Hematopoietic multipotent progenitor cell treated with erythropoietin and hydrocortisone succinate and interleukin-3 and kit ligand, for 6 days (in vitro differentiated cells): ENCODE data around the gene OTUD6A.

Experiments
- DNase-seq: peaks from one replicate; pipeline ENCODE4 v3.0.0-alpha.2; 2015

The OTUD6A gene, protein sequence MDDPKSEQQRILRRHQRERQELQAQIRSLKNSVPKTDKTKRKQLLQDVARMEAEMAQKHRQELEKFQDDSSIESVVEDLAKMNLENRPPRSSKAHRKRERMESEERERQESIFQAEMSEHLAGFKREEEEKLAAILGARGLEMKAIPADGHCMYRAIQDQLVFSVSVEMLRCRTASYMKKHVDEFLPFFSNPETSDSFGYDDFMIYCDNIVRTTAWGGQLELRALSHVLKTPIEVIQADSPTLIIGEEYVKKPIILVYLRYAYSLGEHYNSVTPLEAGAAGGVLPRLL

DNA sequence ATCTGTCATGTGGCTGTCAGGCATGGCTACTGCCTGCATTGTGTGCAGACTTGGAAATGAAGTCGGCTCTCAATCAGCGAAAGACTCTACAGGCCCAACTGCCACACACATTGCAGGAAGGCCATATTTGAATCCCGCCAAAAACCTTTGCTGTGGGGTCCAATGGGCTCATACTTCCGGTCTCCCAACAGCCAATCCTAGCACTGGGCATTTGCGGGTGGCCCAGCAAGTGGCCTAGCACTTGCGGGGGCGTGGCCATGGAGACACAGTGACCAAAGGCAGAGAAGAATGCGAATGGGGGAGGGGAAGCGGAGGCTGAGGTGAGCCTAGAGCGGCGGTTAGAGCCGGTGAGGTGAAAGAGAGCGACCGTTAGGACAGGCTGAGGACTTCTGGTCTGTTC lies at the start of gene OTUD6A:
Gene OTUD6A (plus strand): TSS at position 382 of the 400 bp plus-strand sequence. CDS start 68 bp downstream, outside the sequence.
- DNase-seq = no peak

DNA sequence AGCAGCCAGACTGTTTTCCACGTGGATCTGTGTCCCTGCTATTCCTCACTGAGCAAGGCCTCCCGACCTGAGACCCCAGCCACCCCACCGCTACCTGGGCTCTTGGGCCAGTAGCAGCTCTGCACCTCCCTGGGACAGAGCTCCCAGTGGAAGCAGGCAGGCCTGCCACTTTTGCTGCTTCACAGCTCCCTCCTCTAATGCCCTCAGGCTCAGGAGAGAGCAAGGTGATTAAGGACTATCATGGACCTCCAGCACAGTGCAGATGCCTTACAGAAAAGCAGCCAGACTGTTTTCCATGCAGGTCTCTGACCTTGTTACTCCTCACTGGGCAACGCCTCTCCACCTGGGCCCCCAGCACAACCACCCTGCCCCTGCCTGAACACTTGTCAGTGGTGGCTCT lies 49.5 kb upstream of the OTUD6A start:
- DNase-seq = no peak

DNA sequence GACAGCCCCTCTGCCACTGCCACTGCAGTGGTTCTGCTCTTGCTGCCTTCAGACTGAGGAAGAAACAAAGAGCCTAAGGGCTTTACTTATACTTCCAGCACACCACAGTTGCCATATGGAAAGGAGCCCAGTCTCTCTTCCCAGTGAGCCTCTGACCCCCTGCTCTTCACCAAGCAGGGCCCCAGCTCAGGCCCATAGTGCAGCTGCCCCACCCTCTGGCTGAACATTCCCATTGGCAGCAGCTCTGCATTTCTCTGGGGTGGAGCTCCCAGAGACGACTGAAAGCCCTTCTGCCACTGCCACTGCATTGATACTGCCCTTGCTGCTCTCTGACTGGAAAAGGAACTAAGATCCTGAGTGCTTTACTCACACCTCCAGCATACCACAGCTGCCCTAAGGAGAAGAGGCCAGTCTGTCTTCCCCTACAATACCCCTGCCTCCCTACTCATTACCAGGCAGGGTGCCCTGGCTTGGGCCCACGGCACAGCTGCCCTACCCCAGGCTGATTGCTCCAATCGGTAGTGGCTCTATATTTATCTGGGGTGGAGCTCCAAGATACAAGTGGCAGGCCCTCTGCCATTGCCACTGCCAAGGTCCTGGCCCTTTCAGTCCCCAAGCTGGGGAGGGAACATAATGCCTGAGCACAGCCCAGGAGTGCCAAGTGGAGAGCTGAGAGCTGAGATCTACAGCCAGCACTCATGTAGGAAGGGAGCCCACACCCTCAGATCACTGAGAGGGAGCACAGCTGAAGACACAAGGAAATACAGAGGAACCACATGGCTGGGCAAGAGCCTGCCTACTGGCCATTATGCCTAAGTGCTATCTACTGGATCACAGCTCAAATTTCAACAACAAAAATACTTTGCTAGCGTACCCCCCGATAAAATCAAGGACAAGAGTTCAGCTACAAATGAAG lies 48.5 kb upstream of the OTUD6A start:
- no peak for DNase-seq

DNA sequence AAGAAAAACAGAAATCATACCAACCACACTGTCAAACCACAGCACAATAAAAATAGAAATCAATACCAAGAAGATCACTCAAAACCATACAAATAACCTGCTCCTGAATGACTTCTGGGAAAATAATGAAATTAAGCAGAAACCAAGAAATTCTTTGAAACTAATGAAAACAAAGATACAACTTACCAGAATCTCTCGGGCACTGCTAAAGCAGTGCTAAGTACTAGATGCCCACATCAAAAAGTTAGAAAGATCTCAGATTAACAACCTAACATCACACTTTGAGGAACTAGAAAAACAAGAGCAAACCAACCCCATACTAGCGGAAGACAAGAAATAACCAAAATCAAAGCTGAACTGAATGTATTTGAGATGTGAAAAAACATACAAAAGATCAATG lies 45.7 kb upstream of the OTUD6A start:
- no peak for DNase-seq

DNA sequence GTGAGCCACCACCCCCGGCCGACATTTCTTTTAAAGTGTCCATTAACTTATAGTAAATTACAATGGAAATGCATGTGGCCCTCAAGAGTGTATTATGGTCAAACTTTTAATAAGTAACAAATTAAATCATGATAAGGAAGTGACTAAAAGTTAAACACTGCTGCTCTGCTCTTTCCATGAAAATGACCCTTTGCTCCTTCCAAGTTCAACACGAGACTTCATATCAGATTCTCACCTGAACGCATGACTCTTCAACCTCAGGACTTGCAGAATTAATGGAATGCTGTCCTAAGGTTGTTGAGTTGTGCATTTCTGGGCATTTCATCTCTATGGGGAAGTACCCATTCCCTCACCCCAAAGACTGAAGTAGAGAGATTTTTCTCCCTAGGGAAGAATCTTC lies 39.6 kb upstream of the OTUD6A start:
- no peak for DNase-seq

DNA sequence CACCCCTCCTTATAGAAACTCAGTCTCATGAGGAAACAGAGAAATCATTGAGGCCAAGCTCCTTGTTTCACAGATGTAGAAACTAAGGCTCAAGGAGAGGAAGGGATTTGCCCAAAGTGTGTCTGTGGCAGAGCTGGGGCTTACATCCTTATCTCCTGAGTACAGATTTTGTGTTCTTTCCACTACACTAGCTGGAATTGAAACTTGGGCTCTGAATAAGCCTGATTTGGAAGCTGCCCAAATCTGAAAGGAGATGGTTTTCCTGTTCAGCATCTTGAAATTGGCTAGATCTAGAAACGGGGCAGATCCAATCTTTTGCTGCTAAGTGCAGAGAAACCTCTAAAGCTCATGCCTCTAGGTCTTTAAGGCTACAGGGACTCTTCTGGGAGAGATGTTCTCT lies 36.8 kb upstream of the OTUD6A start:
- DNase-seq = no peak

DNA sequence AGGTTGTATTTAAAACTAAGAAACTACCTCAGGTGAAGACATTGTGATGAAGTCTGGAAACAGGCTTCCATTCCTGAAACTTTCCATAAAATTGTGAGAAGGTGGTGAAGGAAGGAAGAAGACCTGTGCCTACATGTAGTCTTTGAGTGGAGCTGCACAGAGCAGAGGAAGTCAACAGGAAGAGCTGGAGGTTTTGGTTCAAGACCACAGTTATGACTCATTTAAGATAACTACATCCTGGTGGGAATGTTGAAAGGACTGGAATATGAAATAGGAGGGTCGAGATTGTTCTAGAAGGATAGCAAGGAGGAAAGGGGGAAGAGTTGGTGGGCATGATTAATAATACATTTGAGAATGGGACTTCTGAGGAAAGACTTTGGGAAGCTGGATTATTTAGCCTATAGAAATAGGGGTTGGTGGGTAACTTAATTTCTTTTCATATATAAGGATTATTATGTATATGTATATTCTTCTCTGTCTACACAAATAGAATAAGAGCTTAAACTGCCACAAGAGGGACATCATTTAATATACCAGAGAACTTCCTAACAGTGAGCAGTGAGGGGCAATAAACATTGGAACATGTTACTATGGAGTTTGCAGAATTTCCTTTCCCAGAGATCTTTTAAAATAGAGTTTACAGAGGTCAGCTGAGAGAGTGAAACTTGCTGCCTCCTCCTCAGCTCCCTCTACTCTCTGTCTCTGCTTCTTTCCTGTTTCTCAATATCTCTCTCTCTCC lies 36.0 kb upstream of the OTUD6A start:
- DNase-seq = no peak

DNA sequence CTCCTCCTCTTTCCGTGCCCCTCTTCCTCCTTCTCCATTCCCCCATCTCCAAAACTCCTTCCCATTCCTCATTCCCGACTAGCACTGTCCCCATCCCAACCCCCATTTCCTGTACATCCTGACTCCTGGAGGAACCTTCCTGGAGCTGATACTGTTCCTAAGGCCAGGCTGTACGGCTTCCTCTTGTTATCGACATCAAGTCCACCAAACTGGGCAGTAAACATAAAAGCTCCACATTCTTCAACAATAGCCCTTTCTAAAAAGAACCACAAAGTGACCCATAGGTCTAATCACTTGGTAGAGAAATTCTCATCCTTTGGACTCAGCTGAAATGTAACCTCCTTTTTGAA lies 35.4 kb upstream of the OTUD6A start:
- no peak for DNase-seq

DNA sequence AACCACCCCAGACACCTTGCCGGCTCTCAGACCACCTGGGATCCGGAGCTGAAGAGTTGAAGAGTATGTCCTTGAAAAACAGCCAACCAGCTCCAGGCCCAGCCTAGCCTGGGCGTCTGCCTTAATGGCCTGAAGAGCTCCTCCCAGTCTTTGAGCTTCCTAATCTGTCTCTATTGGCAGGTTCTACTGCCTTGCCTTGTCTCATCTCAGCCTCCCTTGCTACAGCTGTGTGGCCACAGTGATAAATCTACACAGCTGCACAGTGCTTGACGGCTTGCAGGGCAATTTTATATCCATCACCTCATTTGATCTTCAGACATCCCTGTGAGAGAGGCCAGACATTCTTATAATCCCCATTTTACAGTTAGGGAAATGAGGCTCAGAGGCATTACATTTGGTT lies 32.4 kb upstream of the OTUD6A start:
- peak; percentile 2 for DNase-seq

DNA sequence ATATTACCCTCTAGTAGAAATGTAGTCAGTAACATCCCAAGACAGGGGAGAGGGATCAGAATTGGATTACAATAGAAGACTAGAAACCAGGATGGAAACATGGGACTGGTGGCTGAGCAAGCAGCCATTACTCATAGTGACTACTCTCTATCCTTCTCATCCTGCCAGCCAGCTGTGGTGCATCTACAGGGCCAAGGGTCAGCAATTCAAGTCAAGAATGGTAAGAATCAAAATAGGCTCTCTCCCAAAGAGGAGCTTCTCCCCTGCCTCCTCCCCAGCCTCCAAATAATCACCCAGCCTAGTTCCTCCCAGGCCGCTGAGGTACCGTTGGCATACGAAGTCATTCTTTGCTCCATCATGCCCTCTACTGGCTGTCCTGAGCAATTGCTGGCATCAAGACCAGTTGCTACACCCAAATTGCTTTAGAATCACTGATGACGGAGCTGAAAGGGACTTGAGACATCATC lies 31.9 kb upstream of the OTUD6A start:
- peak; percentile 72 for DNase-seq

DNA sequence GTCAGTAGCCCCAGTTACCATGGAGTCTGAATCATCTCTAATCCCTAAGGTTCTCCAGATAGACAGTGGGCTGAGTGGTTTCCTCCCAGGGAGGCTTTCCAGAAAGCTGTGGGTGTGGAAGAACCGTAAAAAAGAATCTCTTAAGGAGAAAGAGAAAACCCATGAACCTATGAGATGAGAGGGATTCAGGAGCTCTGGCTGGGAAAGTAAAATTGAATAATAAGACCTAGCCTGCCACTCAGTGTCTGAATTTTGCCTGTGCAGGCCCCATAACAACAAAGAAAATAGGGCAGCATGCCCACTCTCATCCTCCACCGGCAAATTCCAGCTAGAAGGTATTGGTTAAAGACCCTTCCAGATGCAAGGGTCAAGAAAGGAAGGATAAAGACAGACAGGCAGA lies 29.5 kb upstream of the OTUD6A start:
- no peak for DNase-seq

DNA sequence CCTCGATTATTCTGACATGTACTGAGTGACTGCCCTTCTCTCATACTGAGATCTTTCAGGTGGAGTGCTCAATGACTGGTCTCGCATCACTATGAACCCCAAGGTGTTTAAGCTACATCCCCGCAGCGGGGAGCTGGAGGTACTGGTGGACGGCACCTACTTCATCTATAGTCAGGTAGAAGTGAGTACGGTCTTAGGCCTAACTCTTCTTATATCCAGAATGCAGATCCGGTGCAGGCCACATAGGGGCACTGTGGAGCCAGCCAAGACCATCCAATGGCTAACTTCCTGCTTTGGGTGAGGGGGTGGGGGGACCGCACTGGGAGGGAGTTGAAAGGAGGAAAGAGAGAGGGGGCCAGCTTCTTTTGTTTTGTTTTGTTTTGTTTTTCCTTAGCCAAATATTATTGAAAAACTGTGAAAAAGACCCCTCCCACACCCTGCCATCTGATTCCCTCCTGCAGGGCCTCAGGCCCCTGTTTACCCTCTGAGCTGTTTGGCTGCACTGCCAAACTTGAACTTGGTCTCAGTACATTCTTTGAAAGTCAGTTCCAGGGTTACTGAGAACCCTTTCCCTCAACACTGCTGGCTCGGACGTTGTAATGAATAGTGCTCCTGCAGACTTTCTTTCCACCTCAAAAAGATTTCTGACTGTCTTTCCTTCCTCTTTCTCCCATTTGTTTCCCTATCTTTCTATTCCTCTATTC lies 28.8 kb upstream of the OTUD6A start:
- DNase-seq = peak; percentile 55

DNA sequence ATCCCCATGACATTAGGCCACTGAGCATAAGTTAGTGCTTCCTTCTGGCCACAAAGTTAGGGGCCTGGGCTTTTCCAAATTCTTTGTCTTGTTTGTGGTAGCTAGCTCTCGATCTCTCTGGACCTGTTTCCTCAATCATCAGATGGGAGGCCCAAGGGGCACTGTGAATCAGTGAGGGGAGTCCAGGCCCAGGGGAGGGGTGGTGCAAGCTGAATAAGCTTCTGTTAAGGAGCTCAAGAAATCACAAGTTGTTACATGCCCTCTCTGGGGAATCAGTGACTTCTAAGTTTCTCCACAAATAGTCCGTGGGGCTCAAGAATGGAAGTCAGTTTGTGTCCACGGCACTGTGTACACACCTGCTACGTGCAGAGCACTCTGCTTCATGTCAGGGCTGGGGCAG lies 27.6 kb upstream of the OTUD6A start:
- DNase-seq = no peak

DNA sequence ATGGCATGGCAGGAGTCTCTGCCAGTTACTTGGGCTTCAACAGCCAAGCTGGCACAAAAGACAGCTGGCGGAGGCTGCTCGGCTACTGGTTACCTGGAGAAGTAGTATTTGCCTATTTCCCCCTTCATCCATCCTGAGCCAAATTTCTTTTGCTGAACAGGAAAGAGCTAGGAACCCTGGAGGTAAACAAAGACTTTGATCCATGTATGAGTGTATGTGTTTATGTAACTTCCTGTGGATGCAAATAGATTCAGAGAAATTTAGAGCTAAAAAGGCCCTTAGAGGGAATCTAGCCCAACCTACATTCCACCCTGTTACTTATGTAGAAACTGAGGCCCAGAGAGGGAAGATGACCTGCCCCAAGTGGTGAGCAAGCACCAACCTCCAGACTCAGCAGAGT lies 23.7 kb upstream of the OTUD6A start:
- no peak for DNase-seq

DNA sequence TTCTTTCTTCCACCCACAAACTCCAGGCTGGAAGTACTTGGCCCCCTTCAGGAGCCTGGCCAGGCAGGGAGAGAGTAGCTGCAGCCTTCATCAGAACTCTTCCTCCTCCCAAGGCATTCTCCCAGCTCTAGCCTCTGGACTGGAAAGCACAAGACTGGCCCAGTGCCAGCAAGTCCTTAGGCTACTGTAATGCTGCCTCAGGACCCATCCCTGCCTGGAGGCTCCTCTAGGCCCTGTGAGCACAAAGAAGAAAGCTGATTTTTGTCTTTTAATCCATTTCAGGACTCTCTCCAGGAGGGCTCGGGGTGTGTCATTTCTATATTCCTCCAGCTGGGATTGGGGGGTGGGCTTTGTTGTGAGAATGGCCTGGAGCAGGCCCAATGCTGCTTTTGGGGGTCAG lies 23.3 kb upstream of the OTUD6A start:
- peak; percentile 2 for DNase-seq

DNA sequence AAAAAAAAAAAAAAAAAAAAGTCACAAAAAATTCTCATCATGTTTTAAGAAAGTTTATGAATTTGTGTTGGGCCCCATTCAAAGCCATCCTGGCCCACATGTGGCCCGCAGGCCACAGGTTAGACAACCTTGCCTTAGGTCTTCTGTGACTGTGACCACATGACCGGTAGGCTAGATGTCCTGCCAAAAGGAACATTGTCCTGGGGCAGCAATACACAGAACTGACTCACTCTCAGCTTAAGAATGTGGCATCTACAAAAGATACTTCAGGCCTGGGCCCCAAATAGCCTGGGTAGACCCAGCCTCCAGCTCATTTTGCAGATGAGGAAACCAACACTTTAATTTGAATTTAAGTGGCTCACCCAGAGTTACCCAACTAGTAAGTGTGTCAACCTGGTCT lies 22.5 kb upstream of the OTUD6A start:
- no peak for DNase-seq

DNA sequence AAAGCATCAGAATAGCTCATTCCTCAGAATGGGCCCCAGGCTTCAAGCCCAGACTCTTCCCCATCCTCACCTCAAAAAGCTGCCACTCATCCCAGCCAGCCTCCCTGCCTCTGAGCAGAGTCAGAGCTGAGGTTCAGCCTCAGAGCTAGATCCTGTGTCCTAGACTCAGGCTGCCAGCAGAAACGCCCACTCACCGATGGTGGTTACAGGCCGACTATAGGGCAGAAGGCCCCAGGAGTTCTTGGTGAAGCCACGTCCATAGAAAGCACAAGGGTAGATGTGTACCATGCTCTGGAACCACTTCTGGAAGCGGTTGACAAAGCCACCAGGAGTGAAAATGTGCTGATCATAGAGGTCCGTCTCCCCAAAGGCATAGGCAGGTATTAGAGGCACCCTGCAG lies 20.3 kb upstream of the OTUD6A start:
- no peak for DNase-seq

DNA sequence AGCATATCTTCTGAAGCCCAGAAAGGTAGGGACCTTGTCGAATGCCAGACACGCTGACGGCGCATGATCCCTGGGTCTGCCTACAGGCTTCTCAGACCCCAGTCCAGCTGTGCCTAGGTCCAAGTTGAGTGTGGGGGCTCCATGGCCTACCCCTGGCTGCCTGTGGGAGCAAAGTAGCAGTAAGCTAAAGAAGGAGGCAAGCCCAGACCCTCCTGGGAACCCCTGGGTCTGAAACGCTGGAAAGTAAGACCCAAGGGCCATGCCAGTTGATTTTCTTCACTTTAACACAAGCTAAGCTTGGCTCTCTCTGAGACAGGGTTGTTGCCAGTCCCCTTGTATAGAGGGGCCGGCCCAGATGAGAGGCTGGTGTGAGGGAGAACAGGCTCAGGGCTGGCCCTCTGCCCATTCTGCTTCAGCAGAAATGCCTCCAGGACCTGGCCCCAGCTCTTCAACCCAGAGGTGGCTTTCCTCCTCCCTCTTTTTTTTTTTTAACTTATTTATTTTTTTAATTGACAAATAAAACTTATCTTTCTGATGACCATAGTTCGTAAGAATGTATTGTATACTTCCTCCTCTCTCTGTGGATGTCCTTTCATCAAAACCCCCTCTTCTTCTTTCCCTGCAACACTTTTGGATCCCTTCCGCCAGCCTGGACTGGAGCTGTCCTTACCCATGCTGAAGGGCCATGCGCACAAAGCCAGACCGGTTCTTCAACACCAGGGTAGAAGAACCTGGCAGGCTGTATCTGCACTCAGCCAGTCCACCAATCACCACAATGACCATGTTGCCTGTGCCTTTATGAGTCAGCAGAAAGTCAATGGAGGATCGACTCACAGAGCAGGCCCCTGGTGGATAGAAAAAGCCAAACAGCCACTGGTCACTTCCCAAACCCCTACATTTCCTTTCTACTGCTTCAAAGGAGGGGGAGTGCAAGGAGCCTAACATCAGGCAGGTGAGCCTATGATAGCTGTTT lies 19.6 kb upstream of the OTUD6A start:
- DNase-seq = peak; percentile 9

DNA sequence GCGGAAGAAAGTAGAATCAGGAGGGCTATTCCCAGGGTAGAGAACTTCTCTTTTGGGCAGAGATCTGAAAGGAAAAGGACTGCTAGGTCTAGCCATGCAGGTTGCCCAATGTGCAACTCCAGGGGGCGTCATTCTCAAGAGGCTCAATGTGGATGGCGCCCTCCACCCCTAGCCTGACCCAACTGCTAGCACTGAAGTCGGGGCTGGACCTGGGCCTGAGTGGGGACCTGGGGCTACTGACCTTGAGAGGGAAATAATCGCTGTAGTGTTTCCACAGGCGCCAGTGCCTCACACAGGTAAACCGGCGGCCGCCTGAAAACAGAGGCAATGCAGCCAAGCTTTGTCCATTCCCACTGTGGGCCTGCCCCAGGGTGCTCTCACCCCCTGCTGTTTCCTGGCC lies 18.6 kb upstream of the OTUD6A start:
- no peak for DNase-seq

DNA sequence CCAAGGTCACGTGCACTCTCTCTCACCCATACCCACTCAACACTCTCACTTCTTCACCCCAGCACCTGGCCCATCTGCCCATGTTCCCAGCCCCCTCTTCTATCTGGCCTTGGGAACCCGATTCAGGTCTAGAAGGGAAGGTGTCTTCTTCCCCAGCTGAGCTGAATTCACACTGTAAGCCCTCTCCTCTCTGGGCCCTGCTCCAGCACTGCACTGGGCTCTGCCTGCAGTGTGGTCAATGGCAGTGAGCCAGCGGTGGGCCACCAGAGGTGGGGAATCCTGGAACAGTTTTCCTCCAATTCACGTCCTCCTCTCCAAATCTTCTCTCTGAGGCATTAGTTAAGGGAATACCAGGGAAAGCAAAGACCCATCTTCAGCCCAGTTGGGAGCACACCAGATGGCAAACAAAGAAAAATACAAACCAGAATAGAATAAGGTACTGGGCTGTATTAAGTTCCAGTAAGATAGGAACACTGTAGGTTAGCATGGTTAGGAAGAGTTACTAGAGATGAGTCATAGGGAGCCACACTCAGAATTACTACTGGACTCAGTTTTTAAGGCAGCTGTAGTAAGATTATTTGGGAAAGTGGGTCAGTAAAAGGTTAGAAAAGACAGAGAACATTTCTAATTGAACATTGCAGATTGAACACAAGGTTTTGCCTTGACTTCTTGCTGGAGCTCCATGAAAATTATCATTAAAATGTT lies 17.6 kb upstream of the OTUD6A start:
- no peak for DNase-seq

DNA sequence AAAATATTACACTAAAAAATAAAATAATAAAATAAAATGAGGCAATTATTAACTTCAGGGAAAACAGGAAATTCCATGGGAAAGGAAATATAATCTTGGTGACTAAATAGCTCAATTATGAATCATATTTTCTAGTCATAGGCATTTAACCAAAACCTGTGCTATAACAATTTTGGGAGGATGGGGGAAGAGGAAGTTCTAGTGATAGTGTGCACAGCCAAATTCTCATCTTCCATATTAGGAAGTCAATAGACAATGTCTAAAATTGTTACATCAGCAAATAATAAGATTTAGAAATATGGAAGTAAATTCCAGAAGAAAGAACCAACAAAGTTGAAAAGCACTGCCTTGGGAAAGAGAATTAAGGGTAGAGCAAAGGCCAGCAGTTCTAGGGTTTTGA lies 15.3 kb upstream of the OTUD6A start:
- no peak for DNase-seq
